Measurements from ENCODE around the gene DOC2A. TPM values are rescaled to one million over a fixed set of nuclear protein-coding genes. Genes with fewer than 3 reads are reported as not detected.

The DOC2A gene
- total and polyA plus RNA-seq, 10 of the 15 experiments (the other 5 are each of a cell fraction or from before 2014, with no cell fraction given), result 0.06 to 0.17 (median 0.12) TPM; not detected in 6

DNA sequence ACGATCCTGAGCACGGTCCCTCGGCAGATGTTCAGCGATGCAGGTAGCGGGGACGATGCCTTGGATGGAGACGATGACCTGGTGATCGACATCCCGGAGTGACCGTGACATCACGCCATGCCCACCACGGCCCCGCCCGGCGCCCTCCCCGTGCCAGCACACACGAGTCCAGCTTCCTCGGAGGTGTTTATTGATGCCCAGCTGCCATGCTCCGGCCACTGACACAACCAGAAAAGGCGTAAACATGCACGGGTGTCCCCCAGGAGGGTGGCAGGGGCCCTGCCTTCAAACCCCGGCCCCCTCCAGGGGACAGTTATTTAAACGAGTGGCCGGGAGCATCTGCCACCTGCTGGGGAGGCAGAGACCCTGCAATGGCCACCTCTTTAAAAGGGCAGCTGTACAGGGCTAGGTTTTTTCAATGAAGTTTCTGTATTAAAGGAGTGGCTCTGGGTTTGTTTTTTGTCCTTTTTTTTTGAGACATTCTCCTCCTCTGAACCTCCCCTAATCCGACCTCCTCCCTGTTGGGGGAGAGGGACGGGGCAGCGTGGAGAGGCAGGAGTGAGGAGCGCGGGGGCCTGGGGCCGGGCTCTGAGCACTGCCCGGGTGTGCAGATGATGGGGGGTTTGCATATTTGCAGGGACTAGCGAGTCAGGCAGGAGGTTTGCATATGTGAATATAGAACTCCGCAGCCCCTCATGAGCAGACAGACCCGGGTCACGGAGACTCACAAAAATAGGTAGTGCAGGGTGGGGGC, 5.3 kb downstream of the DOC2A start (continued):
- no peak for TF ChIP-seq STAT1 (conservative IDR thresholded peaks at IDR 0.05)
- TF ChIP-seq, protein P1, sequence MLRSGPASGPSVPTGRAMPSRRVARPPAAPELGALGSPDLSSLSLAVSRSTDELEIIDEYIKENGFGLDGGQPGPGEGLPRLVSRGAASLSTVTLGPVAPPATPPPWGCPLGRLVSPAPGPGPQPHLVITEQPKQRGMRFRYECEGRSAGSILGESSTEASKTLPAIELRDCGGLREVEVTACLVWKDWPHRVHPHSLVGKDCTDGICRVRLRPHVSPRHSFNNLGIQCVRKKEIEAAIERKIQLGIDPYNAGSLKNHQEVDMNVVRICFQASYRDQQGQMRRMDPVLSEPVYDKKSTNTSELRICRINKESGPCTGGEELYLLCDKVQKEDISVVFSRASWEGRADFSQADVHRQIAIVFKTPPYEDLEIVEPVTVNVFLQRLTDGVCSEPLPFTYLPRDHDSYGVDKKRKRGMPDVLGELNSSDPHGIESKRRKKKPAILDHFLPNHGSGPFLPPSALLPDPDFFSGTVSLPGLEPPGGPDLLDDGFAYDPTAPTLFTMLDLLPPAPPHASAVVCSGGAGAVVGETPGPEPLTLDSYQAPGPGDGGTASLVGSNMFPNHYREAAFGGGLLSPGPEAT (IDR thresholded peaks at IDR 0.05; ENCODE audit: low read depth), result no peak
- TF ChIP-seq POLR2A (IDR thresholded peaks at IDR 0.05; ENCODE audit: low read depth, low read length), result no peak; the same call in 1 of the 2 replicates
- TF ChIP-seq CBFB (IDR thresholded peaks at IDR 0.05; ENCODE audit: low read depth), result no peak
- TF ChIP-seq ESRRA (IDR thresholded peaks at IDR 0.05; ENCODE audit: low read length), result no peak
- TF ChIP-seq ATF7 (IDR thresholded peaks at IDR 0.05; ENCODE audit: low read depth), result no peak
- no peak for TF ChIP-seq CBX3 (IDR thresholded peaks at IDR 0.05; ENCODE audit: borderline replicate concordance, low read depth)
- TF ChIP-seq SMC3 (IDR thresholded peaks at IDR 0.05; ENCODE audit: borderline replicate concordance, low read length), result peak; percentile 70
- TF ChIP-seq RAD21 (IDR thresholded peaks at IDR 0.05; ENCODE audit: insufficient read depth, low read depth, low read length), result peak; percentile 57
- no peak for TF ChIP-seq ZNF217 (IDR thresholded peaks at IDR 0.05)
- no peak for TF ChIP-seq ASH2L (IDR thresholded peaks at IDR 0.05; ENCODE audit: borderline replicate concordance, low read depth)
- no peak for TF ChIP-seq GATAD2B (conservative IDR thresholded peaks at IDR 0.05; ENCODE audit: low read depth)
- TF ChIP-seq SRF (IDR thresholded peaks at IDR 0.05; ENCODE audit: low read depth in 2 of 2, low read length in 2 of 2), result no peak
- TF ChIP-seq BCL11A (IDR thresholded peaks at IDR 0.05; ENCODE audit: low read depth, low read length), result no peak
- TF ChIP-seq SREBF2 (IDR thresholded peaks at IDR 0.05; ENCODE audit: low read length), result no peak
- TF ChIP-seq NFXL1 (IDR thresholded peaks at IDR 0.05; ENCODE audit: borderline replicate concordance), result no peak
- no peak for TF ChIP-seq CREM (IDR thresholded peaks at IDR 0.05; ENCODE audit: low read depth)
- TF ChIP-seq, protein P2, sequence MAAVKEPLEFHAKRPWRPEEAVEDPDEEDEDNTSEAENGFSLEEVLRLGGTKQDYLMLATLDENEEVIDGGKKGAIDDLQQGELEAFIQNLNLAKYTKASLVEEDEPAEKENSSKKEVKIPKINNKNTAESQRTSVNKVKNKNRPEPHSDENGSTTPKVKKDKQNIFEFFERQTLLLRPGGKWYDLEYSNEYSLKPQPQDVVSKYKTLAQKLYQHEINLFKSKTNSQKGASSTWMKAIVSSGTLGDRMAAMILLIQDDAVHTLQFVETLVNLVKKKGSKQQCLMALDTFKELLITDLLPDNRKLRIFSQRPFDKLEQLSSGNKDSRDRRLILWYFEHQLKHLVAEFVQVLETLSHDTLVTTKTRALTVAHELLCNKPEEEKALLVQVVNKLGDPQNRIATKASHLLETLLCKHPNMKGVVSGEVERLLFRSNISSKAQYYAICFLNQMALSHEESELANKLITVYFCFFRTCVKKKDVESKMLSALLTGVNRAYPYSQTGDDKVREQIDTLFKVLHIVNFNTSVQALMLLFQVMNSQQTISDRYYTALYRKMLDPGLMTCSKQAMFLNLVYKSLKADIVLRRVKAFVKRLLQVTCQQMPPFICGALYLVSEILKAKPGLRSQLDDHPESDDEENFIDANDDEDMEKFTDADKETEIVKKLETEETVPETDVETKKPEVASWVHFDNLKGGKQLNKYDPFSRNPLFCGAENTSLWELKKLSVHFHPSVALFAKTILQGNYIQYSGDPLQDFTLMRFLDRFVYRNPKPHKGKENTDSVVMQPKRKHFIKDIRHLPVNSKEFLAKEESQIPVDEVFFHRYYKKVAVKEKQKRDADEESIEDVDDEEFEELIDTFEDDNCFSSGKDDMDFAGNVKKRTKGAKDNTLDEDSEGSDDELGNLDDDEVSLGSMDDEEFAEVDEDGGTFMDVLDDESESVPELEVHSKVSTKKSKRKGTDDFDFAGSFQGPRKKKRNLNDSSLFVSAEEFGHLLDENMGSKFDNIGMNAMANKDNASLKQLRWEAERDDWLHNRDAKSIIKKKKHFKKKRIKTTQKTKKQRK (IDR thresholded peaks at IDR 0.05; ENCODE audit: low read depth, low read length), result no peak
- no peak for TF ChIP-seq KLF5 (IDR thresholded peaks at IDR 0.05; ENCODE audit: partially characterized antibody)
- TF ChIP-seq CBX5 (IDR thresholded peaks at IDR 0.05; ENCODE audit: low read depth), result no peak
- no peak for TF ChIP-seq ZNF384 (IDR thresholded peaks at IDR 0.05; ENCODE audit: borderline replicate concordance, low read depth, low read length)
- no peak for TF ChIP-seq IKZF1 (conservative IDR thresholded peaks at IDR 0.05)
- TF ChIP-seq, protein P3, sequence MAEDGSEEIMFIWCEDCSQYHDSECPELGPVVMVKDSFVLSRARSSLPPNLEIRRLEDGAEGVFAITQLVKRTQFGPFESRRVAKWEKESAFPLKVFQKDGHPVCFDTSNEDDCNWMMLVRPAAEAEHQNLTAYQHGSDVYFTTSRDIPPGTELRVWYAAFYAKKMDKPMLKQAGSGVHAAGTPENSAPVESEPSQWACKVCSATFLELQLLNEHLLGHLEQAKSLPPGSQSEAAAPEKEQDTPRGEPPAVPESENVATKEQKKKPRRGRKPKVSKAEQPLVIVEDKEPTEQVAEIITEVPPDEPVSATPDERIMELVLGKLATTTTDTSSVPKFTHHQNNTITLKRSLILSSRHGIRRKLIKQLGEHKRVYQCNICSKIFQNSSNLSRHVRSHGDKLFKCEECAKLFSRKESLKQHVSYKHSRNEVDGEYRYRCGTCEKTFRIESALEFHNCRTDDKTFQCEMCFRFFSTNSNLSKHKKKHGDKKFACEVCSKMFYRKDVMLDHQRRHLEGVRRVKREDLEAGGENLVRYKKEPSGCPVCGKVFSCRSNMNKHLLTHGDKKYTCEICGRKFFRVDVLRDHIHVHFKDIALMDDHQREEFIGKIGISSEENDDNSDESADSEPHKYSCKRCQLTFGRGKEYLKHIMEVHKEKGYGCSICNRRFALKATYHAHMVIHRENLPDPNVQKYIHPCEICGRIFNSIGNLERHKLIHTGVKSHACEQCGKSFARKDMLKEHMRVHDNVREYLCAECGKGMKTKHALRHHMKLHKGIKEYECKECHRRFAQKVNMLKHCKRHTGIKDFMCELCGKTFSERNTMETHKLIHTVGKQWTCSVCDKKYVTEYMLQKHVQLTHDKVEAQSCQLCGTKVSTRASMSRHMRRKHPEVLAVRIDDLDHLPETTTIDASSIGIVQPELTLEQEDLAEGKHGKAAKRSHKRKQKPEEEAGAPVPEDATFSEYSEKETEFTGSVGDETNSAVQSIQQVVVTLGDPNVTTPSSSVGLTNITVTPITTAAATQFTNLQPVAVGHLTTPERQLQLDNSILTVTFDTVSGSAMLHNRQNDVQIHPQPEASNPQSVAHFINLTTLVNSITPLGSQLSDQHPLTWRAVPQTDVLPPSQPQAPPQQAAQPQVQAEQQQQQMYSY (CRISPR knock-in tag; IDR thresholded peaks at IDR 0.05), result no peak
- TF ChIP-seq SPI1 (IDR thresholded peaks at IDR 0.05; ENCODE audit: borderline replicate concordance, insufficient read depth, low read depth, low read length), result no peak

All from GM12878 (cell line).